ENCODE data around the gene GARS1. TPM values are rescaled to one million over a fixed set of nuclear protein-coding genes. Genes with fewer than 3 reads are reported as not detected.

GARS1 gene
- total RNA-seq, 4 donors from 2014 or later: 79.2 to 125 (median 97.3) TPM

- Histone ChIP-seq H3K27me3 (no peaks in the 10 kb centered on the region), H3K36me3 (peaks cover 0 to 99% (median 20%) of the 10 kb centered on the region in 3 donors), H3K9me3 (no peaks in the 10 kb centered on the region), H3K4me3 (no peak overlapping the region), H3K27ac (no peak overlapping the region), H3K4me1 (no peaks in the 10 kb centered on the region)
- no peak for TF ChIP-seq POLR2A (IDR thresholded peaks at IDR 0.05)
- TF ChIP-seq, protein P1, sequence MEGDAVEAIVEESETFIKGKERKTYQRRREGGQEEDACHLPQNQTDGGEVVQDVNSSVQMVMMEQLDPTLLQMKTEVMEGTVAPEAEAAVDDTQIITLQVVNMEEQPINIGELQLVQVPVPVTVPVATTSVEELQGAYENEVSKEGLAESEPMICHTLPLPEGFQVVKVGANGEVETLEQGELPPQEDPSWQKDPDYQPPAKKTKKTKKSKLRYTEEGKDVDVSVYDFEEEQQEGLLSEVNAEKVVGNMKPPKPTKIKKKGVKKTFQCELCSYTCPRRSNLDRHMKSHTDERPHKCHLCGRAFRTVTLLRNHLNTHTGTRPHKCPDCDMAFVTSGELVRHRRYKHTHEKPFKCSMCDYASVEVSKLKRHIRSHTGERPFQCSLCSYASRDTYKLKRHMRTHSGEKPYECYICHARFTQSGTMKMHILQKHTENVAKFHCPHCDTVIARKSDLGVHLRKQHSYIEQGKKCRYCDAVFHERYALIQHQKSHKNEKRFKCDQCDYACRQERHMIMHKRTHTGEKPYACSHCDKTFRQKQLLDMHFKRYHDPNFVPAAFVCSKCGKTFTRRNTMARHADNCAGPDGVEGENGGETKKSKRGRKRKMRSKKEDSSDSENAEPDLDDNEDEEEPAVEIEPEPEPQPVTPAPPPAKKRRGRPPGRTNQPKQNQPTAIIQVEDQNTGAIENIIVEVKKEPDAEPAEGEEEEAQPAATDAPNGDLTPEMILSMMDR (IDR thresholded peaks at IDR 0.05): no peak
- 83 to 97% methylated on average over 2 of the region's 2 CpGs for WGBS, 2 donors
- DNase-seq: no peak
- intact Hi-C loops (cut with DNase I): loop anchor here (10.0 kb wide), 1 partner anchor 117 kb away; no protein-coding TSS in a partner anchor
Measured at GRCh38 chr7:30617359-30617758, 22.7 kb downstream of the GARS1 start.

DNA sequence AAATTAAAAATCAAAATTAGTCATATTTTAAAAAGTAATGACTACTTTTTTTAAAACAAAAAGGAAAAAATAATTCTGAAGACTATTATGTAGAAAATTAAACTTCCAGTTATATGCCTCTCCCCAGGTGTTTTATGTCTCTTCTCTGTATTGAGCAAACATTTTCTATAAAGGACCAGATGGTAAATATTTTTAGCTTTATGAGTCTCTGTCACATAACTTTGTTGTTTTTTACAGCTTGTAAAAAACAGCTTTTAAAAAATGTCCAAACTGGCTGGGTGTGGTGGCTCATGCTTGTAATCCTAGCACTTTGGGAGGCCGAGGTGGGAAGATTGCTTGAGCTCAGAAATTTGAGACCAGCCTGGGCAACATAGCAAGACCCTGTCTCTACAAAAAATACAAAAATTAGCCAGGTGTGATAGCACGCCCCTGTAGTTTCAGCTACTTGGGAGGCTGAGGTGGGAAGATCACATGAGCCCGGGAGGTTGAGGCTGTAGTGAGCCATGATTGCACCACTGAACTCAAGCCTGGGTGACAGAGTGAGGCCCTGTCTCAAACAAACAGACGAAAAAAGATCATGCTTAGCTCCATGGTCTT lies 23.5 kb downstream of the GARS1 start:
- H3K27ac ChIP-seq: no peak overlapping the region
- no peak overlapping the region for H3K4me3 ChIP-seq
- no peak for DNase-seq
- H3K36me3 ChIP-seq: peaks cover 0 to 99% (median 17%) of the 10 kb centered on the region in 3 donors
- H3K27me3 ChIP-seq: no peaks in the 10 kb centered on the region
- intact Hi-C loops (cut with DNase I): loop anchor here (10.0 kb wide), 1 partner anchor 117 kb away; no protein-coding TSS in a partner anchor
- H3K9me3 ChIP-seq: no peaks in the 10 kb centered on the region
- TF ChIP-seq POLR2A (IDR thresholded peaks at IDR 0.05): no peak
- TF ChIP-seq, protein P1 (IDR thresholded peaks at IDR 0.05): no peak
- H3K4me1 ChIP-seq: no peaks in the 10 kb centered on the region
- 88 to 93% methylated on average over 4 of the region's 4 CpGs for WGBS, 2 donors

- Histone ChIP-seq H3K9me3 (no peaks in the 10 kb centered on the region), H3K4me1 (no peaks in the 10 kb centered on the region), H3K36me3 (peaks cover 0 to 99% (median 17%) of the 10 kb centered on the region in 3 donors), H3K27me3 (no peaks in the 10 kb centered on the region), H3K27ac (no peak overlapping the region), H3K4me3 (no peak overlapping the region)
- no peak for DNase-seq
- intact Hi-C loops (cut with DNase I): loop anchor here (10.0 kb wide), 1 partner anchor 116 kb away; no protein-coding TSS in a partner anchor
- no peak for TF ChIP-seq POLR2A (IDR thresholded peaks at IDR 0.05)
- TF ChIP-seq, protein P1 (IDR thresholded peaks at IDR 0.05): no peak
- WGBS, 2 donors: 83 to 92% methylated on average over 1 of the region's 1 CpG
Measured at GRCh38 chr7:30618961-30619360, 24.3 kb downstream of the GARS1 start.

- Histone ChIP-seq H3K9me3 (no peaks in the 10 kb centered on the region), H3K4me3 (no peak overlapping the region), H3K27ac (no peak overlapping the region), H3K36me3 (peaks cover 0 to 100% (median 8%) of the 10 kb centered on the region in 3 donors), H3K27me3 (no peaks in the 10 kb centered on the region), H3K4me1 (no peaks in the 10 kb centered on the region)
- 75 to 86% methylated on average over 1 of the region's 1 CpG for WGBS, 2 donors
- no peak for DNase-seq
- intact Hi-C loops (cut with DNase I): no loop called here
- no peak for TF ChIP-seq POLR2A (IDR thresholded peaks at IDR 0.05)
- TF ChIP-seq, protein P1 (IDR thresholded peaks at IDR 0.05): no peak
Measured at GRCh38 chr7:30625283-30625682, 30.6 kb downstream of the GARS1 start.

DNA sequence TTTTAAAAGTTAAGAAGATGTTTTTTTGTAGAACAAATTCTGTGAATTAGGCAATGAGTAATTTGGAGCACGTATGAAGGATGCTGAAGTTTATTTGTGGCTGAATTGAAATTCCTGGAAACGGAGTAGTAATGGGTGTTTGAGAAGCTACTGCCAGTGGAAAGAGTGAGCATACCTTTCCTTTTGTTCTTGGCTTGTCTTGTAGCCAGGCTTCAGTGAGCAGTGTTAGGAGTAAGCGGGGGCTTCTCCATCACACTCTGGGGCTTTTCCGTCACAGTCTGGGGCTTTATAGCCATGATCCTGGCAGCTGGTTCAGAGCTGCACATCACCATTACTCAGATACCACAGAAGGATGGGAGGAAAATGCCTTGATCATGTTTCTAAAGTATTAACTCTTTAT lies 32.3 kb downstream of the GARS1 start:
- no peak overlapping the region for H3K27ac ChIP-seq
- H3K4me3 ChIP-seq: no peak overlapping the region
- intact Hi-C loops (cut with DNase I): no loop called here
- H3K4me1 ChIP-seq: no peaks in the 10 kb centered on the region
- TF ChIP-seq, protein P1 (IDR thresholded peaks at IDR 0.05): no peak
- TF ChIP-seq POLR2A (IDR thresholded peaks at IDR 0.05): no peak
- no peaks in the 10 kb centered on the region for H3K9me3 ChIP-seq
- DNase-seq: no peak
- peaks cover 0 to 100% (median 12%) of the 10 kb centered on the region in 3 donors for H3K36me3 ChIP-seq
- no peaks in the 10 kb centered on the region for H3K27me3 ChIP-seq
- WGBS, 2 donors: 89 to 92% methylated on average over 3 to 4 of the region's 4 CpGs
